Panc1 (cell line): ENCODE results near the gene PELI2. TPM values are rescaled to one million over a fixed set of nuclear protein-coding genes. Genes with fewer than 3 reads are reported as not detected.

ENCODE experiments used
- ATAC-seq: fragments of 200-7000 bp; cut with Tn5 transposase; 2 replicates; pipeline ENCODE4 v1.9.1; 2020; ENCODE audit warnings: mild to moderate bottlenecking, moderate library complexity
- BruUV-seq: library from RNA; stranded (reverse); fragments of 400-500 nt; replicated peaks from 2 replicates; lab custom pipeline; 2021; lab: Mats Ljungman, UMichigan
- CTCF ChIA-PET: fragments of 300-600 bp; sonication (Branson Sonifier 250); formaldehyde crosslinking; loops from one replicate; lab custom pipeline; 2022; ENCODE audit warnings: antibody characterized with exemption; lab: Charles Lee
- POLR2A ChIA-PET: fragments of 300-600 bp; sonication (Branson Sonifier 250); formaldehyde crosslinking; loops from one replicate; lab custom pipeline; 2022; ENCODE audit warnings: antibody characterized with exemption; lab: Charles Lee
- DNase-seq: peaks from one replicate; pipeline ENCODE4 v3.0.0-alpha.2; 2010; ENCODE audit warnings: low read depth, low spot score
- H3K27ac ChIP-seq: 2 replicates; pipeline ENCODE4 v1.5.1; 2011; ENCODE audit warnings: mild to moderate bottlenecking, low read length, inconsistent platforms
- H3K27me3 ChIP-seq: fragments of 200-500 bp; sonication (Bioruptor generic); 2 replicates; pipeline ENCODE4 v1.6.0; 2014; ENCODE audit warnings: low read length, inconsistent platforms; ENCODE audit not compliant: control insufficient read depth, insufficient read depth
- H3K36me3 ChIP-seq: fragments of 200-500 bp; sonication (Bioruptor generic); 2 replicates; pipeline ENCODE4 v1.5.1; 2014; ENCODE audit warnings: inconsistent platforms, mild to moderate bottlenecking, low read length, moderate library complexity; ENCODE audit not compliant: control insufficient read depth, insufficient read depth
- H3K4me1 ChIP-seq: 2 replicates; pipeline ENCODE4 v1.5.1; 2011; ENCODE audit warnings: inconsistent platforms, mild to moderate bottlenecking, low read length, moderate library complexity; ENCODE audit not compliant: control insufficient read depth, insufficient read depth
- H3K4me3 ChIP-seq, 2 experiments: 2 replicates each; pipeline ENCODE4 v1.5.1; 2011 to 2012; ENCODE audit warnings: low read depth in 2 of 2, low read length in 2 of 2, mild to moderate bottlenecking in 2 of 2, inconsistent platforms in 1 of 2, moderate library complexity in 1 of 2
- H3K9me3 ChIP-seq: fragments of 200-500 bp; sonication (Bioruptor generic); 2 replicates; pipeline ENCODE4 v1.5.1; 2014; ENCODE audit warnings: low read depth, mild to moderate bottlenecking, inconsistent platforms, low read length, moderate library complexity; ENCODE audit not compliant: control insufficient read depth, insufficient read depth
- SIN3A ChIP-seq: IDR thresholded peaks from 2 replicates; pipeline ENCODE4 v1.6.1; 2012; ENCODE audit warnings: low read depth, mild to moderate bottlenecking, low read length, moderate library complexity, borderline replicate concordance; ENCODE audit not compliant: insufficient read depth
- TCF7L2 ChIP-seq: IDR thresholded peaks from 2 replicates; pipeline ENCODE4 v1.6.1; 2011; ENCODE audit warnings: mild to moderate bottlenecking, low read depth, low read length, inconsistent platforms
- in situ Hi-C: cut with HindIII; loops from 2 replicates; pipeline ENCODE4 v1.10.0; 2016; ENCODE audit warnings: low sequenced_read_pairs, low pct_unique_long_range_greater_than_20kb
- intact Hi-C: fragments of 100-400 bp; cut with micrococcal nuclease; formaldehyde crosslinking; loops from one replicate; pipeline ENCODE4 v1.10.0; 2022; ENCODE audit not compliant: unreplicated experiment
- total RNA-seq: library from RNA; stranded (reverse); gene quantifications from one replicate; pipeline ENCODE4 v1.2.1, GENCODE V29; 2021; ENCODE audit not compliant: unreplicated experiment
- TF ChIP-seq, protein P1 (sequence below): fragments of 450-650 bp; IDR thresholded peaks from 2 replicates; pipeline ENCODE4 v1.5.1; 2017; ENCODE audit warnings: mild to moderate bottlenecking
- TF ChIP-seq, protein P2 (sequence below), 2 experiments: IDR thresholded peaks; 2 replicates each; pipeline ENCODE4 v1.6.1; 2011 to 2012; ENCODE audit warnings: low read depth in 2 of 2, control low read depth in 1 of 2, low read length in 1 of 2, mild to moderate bottlenecking in 1 of 2, moderate library complexity in 1 of 2; ENCODE audit not compliant: insufficient read depth in 1 of 2

PELI2 gene
- total RNA-seq, 1 experiment from 2014 or later, result 0.28 TPM

DNA sequence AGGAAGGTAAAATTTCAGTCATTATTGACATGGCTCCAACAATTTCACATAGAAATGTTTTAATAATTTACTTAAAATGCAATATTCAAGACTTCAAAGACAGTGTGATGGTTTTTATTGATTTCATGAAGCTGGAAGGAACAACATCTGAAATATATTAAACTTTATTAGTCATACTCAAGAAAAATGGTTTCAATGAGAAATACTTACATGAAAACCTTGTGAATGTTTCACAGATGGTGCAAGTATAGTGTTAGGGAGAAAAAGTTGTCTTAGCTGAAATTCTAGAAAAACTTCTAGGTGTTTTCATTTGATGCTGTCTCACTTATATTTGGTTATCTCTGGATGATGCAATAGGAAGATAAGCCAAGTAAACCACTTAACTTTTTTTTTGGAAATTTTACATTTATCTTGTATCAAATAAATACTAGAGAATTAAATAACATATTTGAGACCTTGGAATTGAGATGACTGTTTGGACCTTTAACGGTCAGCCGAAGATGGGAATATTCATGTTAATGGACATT lies 65.5 kb downstream of the PELI2 start:
- intact Hi-C loops, result no loop called here
- TF ChIP-seq, protein P1, sequence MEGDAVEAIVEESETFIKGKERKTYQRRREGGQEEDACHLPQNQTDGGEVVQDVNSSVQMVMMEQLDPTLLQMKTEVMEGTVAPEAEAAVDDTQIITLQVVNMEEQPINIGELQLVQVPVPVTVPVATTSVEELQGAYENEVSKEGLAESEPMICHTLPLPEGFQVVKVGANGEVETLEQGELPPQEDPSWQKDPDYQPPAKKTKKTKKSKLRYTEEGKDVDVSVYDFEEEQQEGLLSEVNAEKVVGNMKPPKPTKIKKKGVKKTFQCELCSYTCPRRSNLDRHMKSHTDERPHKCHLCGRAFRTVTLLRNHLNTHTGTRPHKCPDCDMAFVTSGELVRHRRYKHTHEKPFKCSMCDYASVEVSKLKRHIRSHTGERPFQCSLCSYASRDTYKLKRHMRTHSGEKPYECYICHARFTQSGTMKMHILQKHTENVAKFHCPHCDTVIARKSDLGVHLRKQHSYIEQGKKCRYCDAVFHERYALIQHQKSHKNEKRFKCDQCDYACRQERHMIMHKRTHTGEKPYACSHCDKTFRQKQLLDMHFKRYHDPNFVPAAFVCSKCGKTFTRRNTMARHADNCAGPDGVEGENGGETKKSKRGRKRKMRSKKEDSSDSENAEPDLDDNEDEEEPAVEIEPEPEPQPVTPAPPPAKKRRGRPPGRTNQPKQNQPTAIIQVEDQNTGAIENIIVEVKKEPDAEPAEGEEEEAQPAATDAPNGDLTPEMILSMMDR, result no peak
- TF ChIP-seq, protein P2, sequence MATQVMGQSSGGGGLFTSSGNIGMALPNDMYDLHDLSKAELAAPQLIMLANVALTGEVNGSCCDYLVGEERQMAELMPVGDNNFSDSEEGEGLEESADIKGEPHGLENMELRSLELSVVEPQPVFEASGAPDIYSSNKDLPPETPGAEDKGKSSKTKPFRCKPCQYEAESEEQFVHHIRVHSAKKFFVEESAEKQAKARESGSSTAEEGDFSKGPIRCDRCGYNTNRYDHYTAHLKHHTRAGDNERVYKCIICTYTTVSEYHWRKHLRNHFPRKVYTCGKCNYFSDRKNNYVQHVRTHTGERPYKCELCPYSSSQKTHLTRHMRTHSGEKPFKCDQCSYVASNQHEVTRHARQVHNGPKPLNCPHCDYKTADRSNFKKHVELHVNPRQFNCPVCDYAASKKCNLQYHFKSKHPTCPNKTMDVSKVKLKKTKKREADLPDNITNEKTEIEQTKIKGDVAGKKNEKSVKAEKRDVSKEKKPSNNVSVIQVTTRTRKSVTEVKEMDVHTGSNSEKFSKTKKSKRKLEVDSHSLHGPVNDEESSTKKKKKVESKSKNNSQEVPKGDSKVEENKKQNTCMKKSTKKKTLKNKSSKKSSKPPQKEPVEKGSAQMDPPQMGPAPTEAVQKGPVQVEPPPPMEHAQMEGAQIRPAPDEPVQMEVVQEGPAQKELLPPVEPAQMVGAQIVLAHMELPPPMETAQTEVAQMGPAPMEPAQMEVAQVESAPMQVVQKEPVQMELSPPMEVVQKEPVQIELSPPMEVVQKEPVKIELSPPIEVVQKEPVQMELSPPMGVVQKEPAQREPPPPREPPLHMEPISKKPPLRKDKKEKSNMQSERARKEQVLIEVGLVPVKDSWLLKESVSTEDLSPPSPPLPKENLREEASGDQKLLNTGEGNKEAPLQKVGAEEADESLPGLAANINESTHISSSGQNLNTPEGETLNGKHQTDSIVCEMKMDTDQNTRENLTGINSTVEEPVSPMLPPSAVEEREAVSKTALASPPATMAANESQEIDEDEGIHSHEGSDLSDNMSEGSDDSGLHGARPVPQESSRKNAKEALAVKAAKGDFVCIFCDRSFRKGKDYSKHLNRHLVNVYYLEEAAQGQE (IDR thresholded peaks at IDR 0.05; ENCODE audit: insufficient read depth in 1 of 2, low read depth in 2 of 2, low read length in 1 of 2), result no peak
- no peaks in the 10 kb centered on the region for H3K9me3 ChIP-seq
- POLR2A ChIA-PET, result no interaction called here
- no peak overlapping the region for H3K27ac ChIP-seq
- ATAC-seq (no peak), DNase-seq (no peak)
- H3K36me3 ChIP-seq, result no peaks in the 10 kb centered on the region
- no peaks in the 10 kb centered on the region for H3K4me1 ChIP-seq
- H3K27me3 ChIP-seq, result no peaks in the 10 kb centered on the region
- no TSS peak for BruUV-seq
- H3K4me3 ChIP-seq, result no peak overlapping the region
- in situ Hi-C loops, result no loop called here
- CTCF ChIA-PET, result no interaction called here

DNA sequence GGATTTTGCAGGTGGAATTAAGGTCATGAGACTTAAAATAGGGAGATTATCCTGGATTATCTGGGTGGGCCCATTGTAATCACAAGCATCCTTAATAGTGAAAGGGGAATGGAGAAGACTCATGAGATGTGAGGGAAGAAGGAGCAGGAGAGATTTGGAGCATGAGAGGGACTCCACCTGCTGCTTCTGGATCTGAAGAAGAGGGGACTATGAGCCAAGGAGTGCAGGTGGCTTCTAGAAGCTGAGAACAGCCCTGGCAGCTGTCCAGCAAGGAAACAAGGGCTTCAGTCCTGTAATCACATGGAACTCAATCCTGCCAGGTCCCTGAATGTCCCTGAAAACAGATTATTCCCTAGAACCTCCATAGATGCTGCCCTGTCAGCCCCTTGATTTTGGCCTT lies 67.8 kb downstream of the PELI2 start:
- no TSS peak for BruUV-seq

More for the DNA sequence above, 67.8 kb downstream of the PELI2 start:
- ChIA-PET CTCF (no interaction called here), POLR2A (interaction anchor here (0.6 kb wide), 1 partner anchor 28 kb away, joined by 3 read pairs; no protein-coding TSS in a partner anchor)
- no peak for DNase-seq
- Histone ChIP-seq H3K4me1 (no peaks in the 10 kb centered on the region), H3K9me3 (no peaks in the 10 kb centered on the region), H3K36me3 (no peaks in the 10 kb centered on the region), H3K27me3 (no peaks in the 10 kb centered on the region), H3K27ac (no peak overlapping the region), H3K4me3 (no peak overlapping the region)
- intact Hi-C loops, result no loop called here
- in situ Hi-C loops, result no loop called here
- ATAC-seq, result no peak
- TF ChIP-seq, protein P2 (IDR thresholded peaks at IDR 0.05; ENCODE audit: insufficient read depth in 1 of 2, low read depth in 2 of 2, low read length in 1 of 2), result no peak
- TF ChIP-seq TCF7L2, result no peak
- TF ChIP-seq SIN3A, result no peak
- TF ChIP-seq, protein P1, result no peak
